Measurements from ENCODE around the gene DNMBP.
"Not testable (repeated sequence)": the region's sequence is repeated elsewhere in the genome, so short reads cannot be mapped to it uniquely, and the experiment has no call there.

Gene DNMBP

DNA sequence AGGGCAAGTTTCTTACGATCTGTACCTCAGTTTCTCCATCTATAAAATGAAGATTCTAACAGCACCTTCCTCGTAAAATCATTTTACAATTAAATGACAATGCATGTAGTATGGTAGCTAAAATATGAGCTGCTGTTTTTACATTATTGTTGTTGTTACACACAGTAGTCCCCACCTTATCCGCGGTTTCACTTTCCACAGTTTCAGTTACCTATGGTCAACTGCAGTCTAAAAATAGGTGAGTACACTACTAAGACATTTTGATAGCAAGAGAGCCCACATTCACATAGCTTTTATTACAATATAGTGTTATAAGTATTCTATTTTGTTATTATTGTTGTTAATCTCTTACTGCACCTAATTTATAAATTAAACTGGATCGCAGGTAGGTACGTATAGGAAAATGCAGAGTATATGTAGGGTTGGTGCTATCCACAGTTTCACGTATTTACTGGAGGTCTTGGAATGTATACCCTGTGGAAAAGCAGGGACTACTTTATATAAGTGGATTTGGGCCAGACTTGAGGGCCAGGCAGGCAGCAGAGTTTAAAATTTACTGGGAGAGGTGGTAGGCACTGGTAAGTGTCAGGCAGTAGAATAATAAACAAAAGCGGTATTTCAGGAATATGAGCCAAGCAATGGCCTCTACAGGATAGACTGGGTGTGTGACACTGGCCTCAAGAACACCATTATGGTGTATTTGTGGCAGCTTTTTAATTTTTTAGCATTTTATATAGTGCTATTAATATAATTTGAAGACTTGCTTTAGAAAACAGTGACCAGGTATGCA lies 10.2 kb downstream of the DNMBP start:
- peaks cover 7 to 43% of the 10 kb centered on the region in 2 donors for H3K4me1 ChIP-seq (ENCODE audit: control insufficient read depth in 1 of 2, insufficient read depth in 2 of 2, low read length in 2 of 2)
- H3K27ac ChIP-seq (ENCODE audit: low read length), result no peak overlapping the region
- no peaks in the 10 kb centered on the region for H3K9me3 ChIP-seq (ENCODE audit: control insufficient read depth in 1 of 2, low read length in 2 of 2)

DNA sequence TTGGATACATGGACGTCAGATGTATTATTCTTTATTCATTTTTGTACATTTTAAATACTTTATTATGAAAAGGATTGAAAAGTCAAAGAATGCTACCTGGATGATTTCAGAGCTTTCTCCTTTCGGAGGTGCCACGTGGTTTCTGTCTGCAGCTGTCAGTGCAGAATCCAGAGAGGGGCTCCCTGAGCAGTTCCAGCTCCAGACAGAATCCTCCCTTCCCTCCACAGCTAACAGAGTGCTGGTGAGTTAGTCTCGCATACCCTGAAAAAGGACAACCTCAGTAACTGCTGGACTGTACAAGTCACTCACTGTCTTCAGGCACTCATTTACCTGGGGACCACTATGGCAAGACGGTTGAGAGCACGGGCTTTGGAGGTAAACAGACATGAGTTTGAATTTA lies 10.9 kb downstream of the DNMBP start:
- Histone ChIP-seq H3K4me1 (ENCODE audit: control insufficient read depth in 1 of 2, insufficient read depth in 2 of 2, low read length in 2 of 2) (peaks cover 11 to 47% of the 10 kb centered on the region in 2 donors), H3K9me3 (ENCODE audit: control insufficient read depth in 1 of 2, low read length in 2 of 2) (no peaks in the 10 kb centered on the region), H3K4me3 (ENCODE audit: low read depth in 1 of 2, low read length in 2 of 2) (no peak overlapping the region), H3K36me3 (ENCODE audit: control insufficient read depth in 1 of 2, insufficient read depth in 2 of 2, low read length in 2 of 2) (no peaks in the 10 kb centered on the region), H3K27me3 (ENCODE audit: low read depth, low read length) (no peaks in the 10 kb centered on the region), H3K27ac (ENCODE audit: low read length) (no peak overlapping the region)

More for the DNA sequence above, 10.2 kb downstream of the DNMBP start:
- Histone ChIP-seq H3K27me3 (ENCODE audit: low read depth, low read length) (no peaks in the 10 kb centered on the region), H3K4me3 (ENCODE audit: low read depth in 1 of 2, low read length in 2 of 2) (no peak overlapping the region), H3K36me3 (ENCODE audit: control insufficient read depth in 1 of 2, insufficient read depth in 2 of 2, low read length in 2 of 2) (no peaks in the 10 kb centered on the region)

DNA sequence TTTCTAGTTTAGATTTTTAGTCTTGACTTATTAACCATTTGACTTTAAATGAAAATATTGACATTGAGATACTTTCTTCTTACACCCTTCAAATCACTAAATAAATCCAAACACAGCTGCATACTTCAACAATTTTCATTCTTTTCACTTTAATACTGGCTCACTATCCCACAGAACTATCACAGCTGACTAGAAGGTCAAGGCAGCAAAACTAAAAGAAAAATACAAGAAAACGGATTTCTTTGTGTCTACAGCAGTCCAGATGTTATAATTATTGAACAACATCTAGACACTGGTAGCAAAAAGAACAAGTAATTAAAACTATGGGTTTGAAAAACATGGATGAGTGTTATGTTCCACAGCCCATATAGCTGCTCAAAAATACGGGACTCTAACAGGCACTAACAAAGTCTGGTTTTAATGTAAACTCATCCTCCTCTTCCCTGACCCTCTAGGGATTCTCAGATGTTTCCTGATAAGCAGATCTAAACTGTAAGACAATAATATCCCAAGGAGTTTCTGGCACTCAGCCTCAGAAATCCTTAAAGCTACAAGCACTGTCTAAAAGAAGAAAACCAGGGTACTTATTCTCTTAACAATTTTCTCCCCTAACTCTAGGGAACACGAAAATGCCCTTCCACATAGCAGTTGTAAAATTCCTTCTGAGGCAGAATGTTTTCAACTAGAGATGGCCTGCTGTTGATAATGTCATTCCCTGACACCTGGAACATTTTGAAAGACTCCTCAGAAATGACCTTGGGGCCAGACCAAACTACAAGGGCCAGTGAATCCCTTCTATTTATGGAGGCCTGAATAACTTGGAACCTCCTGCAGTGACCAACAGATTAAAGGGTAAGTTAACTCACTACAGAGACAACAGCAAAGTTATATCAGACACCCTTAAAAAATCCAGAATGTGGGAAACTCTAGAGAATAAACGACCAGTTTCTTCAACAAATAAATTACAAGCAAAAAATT lies 12.8 kb downstream of the DNMBP start:
- H3K4me1 ChIP-seq (ENCODE audit: control insufficient read depth in 1 of 2, insufficient read depth in 2 of 2, low read length in 2 of 2), result peaks cover 11 to 47% of the 10 kb centered on the region in 2 donors

DNA sequence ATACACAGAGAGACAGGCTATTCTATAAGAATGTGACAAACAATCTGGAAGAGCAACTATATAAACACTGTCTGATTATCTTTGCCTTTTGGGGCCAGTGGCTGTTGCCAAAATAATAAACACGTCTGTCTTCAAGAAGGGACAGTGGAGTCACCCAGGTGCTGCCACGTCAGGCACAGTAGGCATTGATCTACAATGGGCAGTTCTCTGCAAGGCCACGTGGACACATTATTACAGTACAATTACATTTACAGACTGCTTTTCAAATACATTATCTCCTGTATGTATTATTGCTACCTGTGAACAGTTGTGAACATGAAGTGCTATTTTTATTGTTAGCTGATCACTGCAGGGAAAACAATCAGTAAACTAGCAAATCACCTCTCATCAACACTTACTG lies 14.0 kb downstream of the DNMBP start:
- Histone ChIP-seq H3K27me3 (ENCODE audit: low read depth, low read length) (no peaks in the 10 kb centered on the region), H3K36me3 (ENCODE audit: control insufficient read depth in 1 of 2, insufficient read depth in 2 of 2, low read length in 2 of 2) (no peaks in the 10 kb centered on the region), H3K4me3 (ENCODE audit: low read depth in 1 of 2, low read length in 2 of 2) (no peak overlapping the region), H3K4me1 (ENCODE audit: control insufficient read depth in 1 of 2, insufficient read depth in 2 of 2, low read length in 2 of 2) (peaks cover 11 to 40% of the 10 kb centered on the region in 2 donors), H3K27ac (ENCODE audit: low read length) (no peak overlapping the region), H3K9me3 (ENCODE audit: control insufficient read depth in 1 of 2, low read length in 2 of 2) (no peaks in the 10 kb centered on the region)

More for the DNA sequence above, 12.8 kb downstream of the DNMBP start:
- no peaks in the 10 kb centered on the region for H3K27me3 ChIP-seq (ENCODE audit: low read depth, low read length)
- no peaks in the 10 kb centered on the region for H3K36me3 ChIP-seq (ENCODE audit: control insufficient read depth in 1 of 2, insufficient read depth in 2 of 2, low read length in 2 of 2)
- no peaks in the 10 kb centered on the region for H3K9me3 ChIP-seq (ENCODE audit: control insufficient read depth in 1 of 2, low read length in 2 of 2)
- H3K4me3 ChIP-seq (ENCODE audit: low read depth in 1 of 2, low read length in 2 of 2), result no peak overlapping the region
- H3K27ac ChIP-seq (ENCODE audit: low read length), result peak overlapping the region; percentile 70

DNA sequence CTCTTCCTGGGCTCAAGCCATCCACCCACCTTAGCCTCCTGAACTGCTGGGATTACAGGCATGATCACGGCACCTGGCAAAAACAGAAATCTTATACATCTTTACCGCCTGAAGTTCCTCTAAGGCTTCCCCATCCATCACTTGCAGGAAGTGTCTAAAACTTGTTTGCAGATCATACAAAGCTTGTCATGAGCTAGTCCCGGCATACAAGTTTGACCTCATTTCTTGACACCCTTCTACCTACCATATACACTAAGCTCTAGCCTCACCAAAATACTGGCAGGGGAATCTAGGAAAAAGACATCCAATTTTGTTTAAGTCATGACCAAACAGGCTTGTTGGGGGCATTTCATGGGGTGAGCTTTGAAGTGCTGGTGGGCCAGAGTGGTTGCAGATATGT lies 14.5 kb downstream of the DNMBP start:
- Histone ChIP-seq H3K4me3 (ENCODE audit: low read depth in 1 of 2, low read length in 2 of 2) (no peak overlapping the region), H3K27me3 (ENCODE audit: low read depth, low read length) (no peaks in the 10 kb centered on the region), H3K27ac (ENCODE audit: low read length) (no peak overlapping the region), H3K4me1 (ENCODE audit: control insufficient read depth in 1 of 2, insufficient read depth in 2 of 2, low read length in 2 of 2) (peaks cover 11 to 36% of the 10 kb centered on the region in 2 donors), H3K9me3 (ENCODE audit: control insufficient read depth in 1 of 2, low read length in 2 of 2) (no peaks in the 10 kb centered on the region), H3K36me3 (ENCODE audit: control insufficient read depth in 1 of 2, insufficient read depth in 2 of 2, low read length in 2 of 2) (no peaks in the 10 kb centered on the region)

DNA sequence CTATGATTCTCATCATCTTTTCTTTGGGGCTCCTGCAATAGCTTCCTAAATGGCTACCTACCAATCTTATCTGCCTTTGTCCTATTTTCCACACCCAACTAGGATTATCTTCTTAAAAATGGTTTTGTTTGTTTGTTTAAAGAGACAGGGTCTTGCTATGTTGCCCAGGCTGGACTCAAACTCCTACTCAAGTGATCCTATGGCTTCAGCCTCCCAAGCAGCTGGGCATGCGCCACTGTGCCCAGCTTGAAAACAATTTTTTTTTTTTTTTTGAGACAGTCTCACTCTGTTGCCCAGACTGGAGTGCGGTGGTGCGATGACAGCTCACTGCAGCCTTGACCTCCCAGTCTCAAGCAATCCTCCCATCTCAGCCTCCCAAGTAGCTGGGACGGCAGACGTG lies 14.9 kb downstream of the DNMBP start:
- no peaks in the 10 kb centered on the region for H3K36me3 ChIP-seq (ENCODE audit: control insufficient read depth in 1 of 2, insufficient read depth in 2 of 2, low read length in 2 of 2)
- no peaks in the 10 kb centered on the region for H3K9me3 ChIP-seq (ENCODE audit: control insufficient read depth in 1 of 2, low read length in 2 of 2)
- no peak overlapping the region for H3K4me3 ChIP-seq (ENCODE audit: low read depth in 1 of 2, low read length in 2 of 2)
- H3K27me3 ChIP-seq (ENCODE audit: low read depth, low read length), result no peaks in the 10 kb centered on the region
- H3K4me1 ChIP-seq (ENCODE audit: control insufficient read depth in 1 of 2, insufficient read depth in 2 of 2, low read length in 2 of 2), result peaks cover 11 to 32% of the 10 kb centered on the region in 2 donors
- H3K27ac ChIP-seq (ENCODE audit: low read length), result peak overlapping the region; percentile 3

DNA sequence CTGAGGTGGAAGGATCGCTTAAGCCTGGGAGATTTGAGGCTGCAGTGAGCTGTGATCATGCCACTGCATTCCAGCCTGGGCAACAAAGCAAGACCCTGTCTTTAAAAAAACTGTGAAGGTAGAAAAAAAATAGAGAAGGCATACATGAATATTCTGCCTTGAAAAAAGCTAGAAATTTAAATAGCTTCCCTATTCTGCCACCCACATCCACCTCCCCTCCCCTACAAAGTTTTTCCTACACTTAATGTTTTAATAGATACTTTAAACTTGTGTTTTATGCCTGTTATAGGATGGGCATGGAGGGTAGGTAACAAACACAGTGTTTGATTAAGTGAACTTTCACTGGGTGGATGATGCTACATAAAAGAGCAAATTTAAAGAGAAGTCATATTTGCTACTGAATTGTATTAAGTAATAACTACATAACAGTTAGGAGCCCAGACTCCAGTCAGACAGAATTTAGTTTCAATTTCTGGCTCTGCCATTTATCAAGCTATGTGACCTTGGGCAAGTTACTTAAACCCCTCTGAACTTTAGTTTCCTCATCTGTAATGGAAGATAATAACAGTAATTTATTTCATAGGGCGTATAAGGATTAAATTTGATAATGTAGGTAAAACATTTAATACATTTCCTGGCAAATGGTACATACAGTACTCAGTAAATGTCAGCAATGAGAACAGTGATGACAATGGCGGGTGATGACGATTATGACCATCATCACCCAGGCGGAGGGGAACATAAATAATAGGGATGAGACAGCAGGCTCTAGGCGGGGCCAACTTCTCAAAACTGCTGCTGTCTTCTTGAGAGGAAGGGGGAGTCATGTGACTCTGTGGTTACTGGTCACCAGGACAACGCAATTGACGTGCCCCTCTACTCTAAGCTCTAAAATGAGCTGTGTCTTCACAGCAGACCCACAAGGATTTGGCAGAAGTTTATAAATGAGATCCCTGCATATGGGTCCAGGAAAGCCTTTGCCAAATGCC lies 15.8 kb downstream of the DNMBP start:
- H3K27me3 ChIP-seq (ENCODE audit: low read depth, low read length), result no peaks in the 10 kb centered on the region
- peak overlapping the region; percentile 12 for H3K27ac ChIP-seq (ENCODE audit: low read length)
- H3K4me1 ChIP-seq (ENCODE audit: control insufficient read depth in 1 of 2, insufficient read depth in 2 of 2, low read length in 2 of 2), result peaks cover 11 to 29% of the 10 kb centered on the region in 2 donors
- no peaks in the 10 kb centered on the region for H3K36me3 ChIP-seq (ENCODE audit: control insufficient read depth in 1 of 2, insufficient read depth in 2 of 2, low read length in 2 of 2)
- no peaks in the 10 kb centered on the region for H3K9me3 ChIP-seq (ENCODE audit: control insufficient read depth in 1 of 2, low read length in 2 of 2)
- H3K4me3 ChIP-seq (ENCODE audit: low read depth in 1 of 2, low read length in 2 of 2), result no peak overlapping the region

DNA sequence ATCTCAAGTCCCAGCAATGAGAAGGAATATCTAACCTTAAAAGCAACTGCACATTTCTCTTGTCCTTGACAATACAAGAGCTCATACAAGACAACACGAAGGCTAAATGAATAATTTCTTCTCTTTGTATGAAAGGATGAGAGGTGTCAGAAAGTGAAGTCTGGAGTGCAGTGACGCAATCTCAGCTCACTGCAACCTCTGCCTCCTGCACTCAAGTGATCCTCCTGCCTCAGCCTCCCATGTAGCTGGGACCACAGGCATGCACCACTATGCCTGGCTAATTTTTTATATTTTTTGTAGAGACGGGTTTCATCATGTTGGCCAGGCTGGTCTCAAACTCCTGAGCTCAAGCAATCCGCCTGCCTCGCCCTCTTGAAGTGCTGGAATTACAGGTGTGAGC lies 24.1 kb downstream of the DNMBP start:
- peaks cover 0 to 12% of the 10 kb centered on the region in 2 donors for H3K4me1 ChIP-seq (ENCODE audit: control insufficient read depth in 1 of 2, insufficient read depth in 2 of 2, low read length in 2 of 2)
- not testable (repeated sequence) for H3K27ac ChIP-seq (ENCODE audit: low read length); H3K27me3 ChIP-seq (ENCODE audit: low read depth, low read length); H3K4me3 ChIP-seq (ENCODE audit: low read depth in 1 of 2, low read length in 2 of 2); H3K9me3 ChIP-seq (ENCODE audit: control insufficient read depth in 1 of 2, low read length in 2 of 2); H3K36me3 ChIP-seq (ENCODE audit: control insufficient read depth in 1 of 2, insufficient read depth in 2 of 2, low read length in 2 of 2)

DNA sequence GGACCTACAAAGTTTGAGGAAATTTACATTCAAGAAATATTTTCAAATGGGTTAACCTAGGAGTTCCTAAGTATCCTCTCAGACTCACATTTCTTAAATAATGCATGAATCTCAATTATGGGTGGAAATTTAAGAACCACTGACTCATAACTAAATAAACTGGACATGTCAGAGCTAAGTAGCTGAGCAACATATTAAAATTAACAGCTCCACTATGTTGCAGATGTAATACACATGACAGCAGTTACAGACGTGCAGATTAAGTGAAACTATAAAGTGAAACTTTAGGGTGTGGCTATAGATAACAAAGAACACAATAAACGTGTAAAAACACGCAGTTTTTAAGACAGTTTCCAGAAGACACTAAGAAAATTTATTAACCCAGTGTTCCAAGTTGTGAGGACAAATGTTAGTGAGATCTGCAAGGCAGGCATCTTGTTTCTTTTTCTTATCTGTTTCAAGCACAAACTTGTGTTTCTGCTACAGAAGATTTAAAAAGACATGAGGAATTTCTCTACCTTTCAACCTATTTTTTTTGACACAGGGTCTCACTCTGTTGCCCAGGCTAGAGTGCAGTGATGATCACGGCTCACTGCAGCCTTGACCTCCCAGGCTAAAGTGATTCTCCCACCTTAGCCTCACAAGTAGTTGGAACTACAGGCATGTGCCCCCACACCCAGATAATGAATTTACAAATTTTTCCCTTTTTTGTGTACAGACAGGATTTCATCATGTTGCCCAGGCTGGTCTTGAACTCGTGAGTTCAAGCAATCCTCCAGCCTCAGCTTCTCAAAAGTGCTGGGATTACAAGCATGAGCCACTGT lies 25.3 kb downstream of the DNMBP start:
- no peak overlapping the region for H3K4me3 ChIP-seq (ENCODE audit: low read depth in 1 of 2, low read length in 2 of 2)
- no peaks in the 10 kb centered on the region for H3K36me3 ChIP-seq (ENCODE audit: control insufficient read depth in 1 of 2, insufficient read depth in 2 of 2, low read length in 2 of 2)
- no peaks in the 10 kb centered on the region for H3K27me3 ChIP-seq (ENCODE audit: low read depth, low read length)
- no peaks in the 10 kb centered on the region for H3K9me3 ChIP-seq (ENCODE audit: control insufficient read depth in 1 of 2, low read length in 2 of 2)
- peaks cover 0 to 15% of the 10 kb centered on the region in 2 donors for H3K4me1 ChIP-seq (ENCODE audit: control insufficient read depth in 1 of 2, insufficient read depth in 2 of 2, low read length in 2 of 2)
- peak overlapping the region; percentile 32 for H3K27ac ChIP-seq (ENCODE audit: low read length)

Measured in muscle layer of duodenum (tissue), 2 donors.